Measurements from ENCODE around the gene RUSC1.

The RUSC1 gene

DNA sequence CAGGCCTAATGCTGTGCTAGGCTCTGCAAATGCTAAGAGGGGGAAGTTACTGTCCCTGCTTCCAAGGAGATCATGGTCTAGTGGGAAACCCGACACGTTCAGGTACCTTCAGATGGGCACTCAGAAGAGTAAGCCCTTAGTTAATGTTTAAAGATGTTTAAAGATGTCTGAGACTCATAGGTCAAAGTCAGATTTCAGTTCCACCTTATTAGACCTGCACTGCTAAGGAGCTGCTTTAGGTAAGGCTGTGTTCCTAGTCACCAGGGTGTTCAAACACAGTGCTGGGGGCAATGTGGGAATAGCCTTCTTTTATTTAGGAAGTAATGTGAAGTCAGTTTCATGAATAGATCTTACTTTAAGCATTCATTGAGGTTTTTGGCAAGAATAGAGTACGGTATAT, 3.8 kb upstream of the RUSC1 start:
- no peaks in the 10 kb centered on the region for H3K27me3 ChIP-seq (ENCODE audit: low read depth, low read length)
- H3K36me3 ChIP-seq (ENCODE audit: control insufficient read depth in 1 of 2, insufficient read depth in 2 of 2, low read length in 2 of 2) = peaks cover 13 to 14% of the 10 kb centered on the region in 2 donors
- peaks cover 4 to 20% of the 10 kb centered on the region in 2 donors for H3K4me1 ChIP-seq (ENCODE audit: control insufficient read depth in 1 of 2, insufficient read depth in 2 of 2, low read length in 2 of 2)
- no peaks in the 10 kb centered on the region for H3K9me3 ChIP-seq (ENCODE audit: control insufficient read depth in 1 of 2, low read length in 2 of 2)
- H3K4me3 ChIP-seq (ENCODE audit: low read depth in 1 of 2, low read length in 2 of 2) = no peak overlapping the region
- no peak overlapping the region for H3K27ac ChIP-seq (ENCODE audit: low read length)

GRCh38 chr1:155318082-155318481, 2.6 kb upstream of the RUSC1 start:
- Histone ChIP-seq H3K27me3 (ENCODE audit: low read depth, low read length) (no peaks in the 10 kb centered on the region), H3K4me1 (ENCODE audit: control insufficient read depth in 1 of 2, insufficient read depth in 2 of 2, low read length in 2 of 2) (peaks cover 4 to 24% of the 10 kb centered on the region in 2 donors), H3K4me3 (ENCODE audit: low read depth in 1 of 2, low read length in 2 of 2) (no peak overlapping the region), H3K9me3 (ENCODE audit: control insufficient read depth in 1 of 2, low read length in 2 of 2) (no peaks in the 10 kb centered on the region), H3K27ac (ENCODE audit: low read length) (no peak overlapping the region), H3K36me3 (ENCODE audit: control insufficient read depth in 1 of 2, insufficient read depth in 2 of 2, low read length in 2 of 2) (peaks cover 8% of the 10 kb centered on the region in 2 donors)

DNA sequence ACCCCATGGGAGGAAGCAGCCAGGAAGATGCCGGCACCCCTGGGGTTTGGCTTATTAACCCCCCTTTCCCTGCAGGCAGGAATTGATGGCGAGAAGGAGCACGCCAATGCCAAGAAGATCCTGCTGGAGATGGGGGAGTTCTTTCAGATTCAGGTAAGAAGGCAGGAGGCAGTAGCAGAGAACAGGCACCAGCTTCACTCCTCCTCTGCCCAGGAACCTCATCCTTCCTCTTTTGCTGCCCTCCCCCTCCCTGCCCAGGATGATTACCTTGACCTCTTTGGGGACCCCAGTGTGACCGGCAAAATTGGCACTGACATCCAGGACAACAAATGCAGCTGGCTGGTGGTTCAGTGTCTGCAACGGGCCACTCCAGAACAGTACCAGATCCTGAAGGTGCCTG, 1.2 kb upstream of the RUSC1 start:
- H3K27me3 ChIP-seq (ENCODE audit: low read depth, low read length) = no peaks in the 10 kb centered on the region
- peaks cover 4 to 24% of the 10 kb centered on the region in 2 donors for H3K4me1 ChIP-seq (ENCODE audit: control insufficient read depth in 1 of 2, insufficient read depth in 2 of 2, low read length in 2 of 2)
- H3K27ac ChIP-seq (ENCODE audit: low read length) = no peak overlapping the region
- no peaks in the 10 kb centered on the region for H3K9me3 ChIP-seq (ENCODE audit: control insufficient read depth in 1 of 2, low read length in 2 of 2)
- H3K4me3 ChIP-seq (ENCODE audit: low read depth in 1 of 2, low read length in 2 of 2) = no peak overlapping the region
- peaks cover 3 to 4% of the 10 kb centered on the region in 2 donors for H3K36me3 ChIP-seq (ENCODE audit: control insufficient read depth in 1 of 2, insufficient read depth in 2 of 2, low read length in 2 of 2)

GRCh38 chr1:155320252-155320651, 442 bp upstream of the RUSC1 start:
- Histone ChIP-seq H3K4me3 (ENCODE audit: low read depth in 1 of 2, low read length in 2 of 2) (peak overlapping the region; percentile 71 to 88), H3K27ac (ENCODE audit: low read length) (no peak overlapping the region), H3K9me3 (ENCODE audit: control insufficient read depth in 1 of 2, low read length in 2 of 2) (no peaks in the 10 kb centered on the region), H3K27me3 (ENCODE audit: low read depth, low read length) (no peaks in the 10 kb centered on the region), H3K4me1 (ENCODE audit: control insufficient read depth in 1 of 2, insufficient read depth in 2 of 2, low read length in 2 of 2) (peaks cover 4 to 27% of the 10 kb centered on the region in 2 donors), H3K36me3 (ENCODE audit: control insufficient read depth in 1 of 2, insufficient read depth in 2 of 2, low read length in 2 of 2) (peaks cover 3 to 4% of the 10 kb centered on the region in 2 donors)

DNA sequence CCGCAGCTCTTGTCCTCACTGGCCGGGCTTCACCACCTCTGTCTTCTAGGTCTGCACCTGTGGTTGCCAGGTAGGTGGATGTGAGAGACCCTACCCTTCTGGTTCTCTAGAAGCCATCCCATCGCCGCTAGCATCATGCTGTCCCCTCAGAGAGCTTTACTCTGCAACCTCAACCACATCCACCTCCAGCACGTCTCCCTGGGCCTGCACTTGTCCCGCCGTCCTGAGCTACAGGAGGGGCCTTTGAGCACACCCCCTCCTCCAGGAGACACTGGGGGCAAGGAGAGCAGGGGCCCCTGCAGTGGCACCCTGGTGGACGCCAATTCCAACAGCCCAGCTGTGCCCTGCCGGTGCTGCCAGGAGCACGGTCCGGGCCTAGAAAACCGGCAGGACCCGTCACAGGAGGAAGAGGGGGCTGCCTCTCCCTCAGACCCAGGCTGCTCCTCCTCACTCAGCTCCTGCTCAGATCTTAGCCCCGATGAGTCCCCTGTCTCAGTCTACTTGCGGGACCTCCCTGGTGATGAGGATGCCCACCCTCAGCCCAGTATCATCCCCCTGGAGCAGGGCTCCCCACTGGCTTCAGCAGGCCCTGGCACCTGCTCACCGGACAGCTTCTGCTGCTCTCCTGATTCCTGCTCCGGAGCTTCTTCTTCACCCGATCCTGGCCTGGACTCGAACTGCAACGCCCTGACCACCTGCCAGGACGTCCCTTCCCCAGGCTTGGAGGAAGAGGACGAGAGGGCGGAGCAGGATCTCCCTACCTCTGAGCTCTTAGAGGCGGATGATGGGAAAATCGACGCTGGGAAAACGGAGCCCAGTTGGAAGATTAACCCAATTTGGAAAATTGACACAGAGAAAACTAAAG, 1.2 kb downstream of the RUSC1 start:
- Histone ChIP-seq H3K9me3 (ENCODE audit: control insufficient read depth in 1 of 2, low read length in 2 of 2) (no peaks in the 10 kb centered on the region), H3K27ac (ENCODE audit: low read length) (peak overlapping the region; percentile 62), H3K36me3 (ENCODE audit: control insufficient read depth in 1 of 2, insufficient read depth in 2 of 2, low read length in 2 of 2) (peaks cover 4 to 5% of the 10 kb centered on the region in 2 donors), H3K4me3 (ENCODE audit: low read depth in 1 of 2, low read length in 2 of 2) (peak overlapping the region; percentile 71 to 88), H3K27me3 (ENCODE audit: low read depth, low read length) (no peaks in the 10 kb centered on the region), H3K4me1 (ENCODE audit: control insufficient read depth in 1 of 2, insufficient read depth in 2 of 2, low read length in 2 of 2) (peaks cover 9 to 35% of the 10 kb centered on the region in 2 donors)

- H3K4me3 ChIP-seq (ENCODE audit: low read depth in 1 of 2, low read length in 2 of 2) = peak overlapping the region; percentile 60 to 88
- peak overlapping the region; percentile 62 for H3K27ac ChIP-seq (ENCODE audit: low read length)
- peaks cover 9 to 35% of the 10 kb centered on the region in 2 donors for H3K4me1 ChIP-seq (ENCODE audit: control insufficient read depth in 1 of 2, insufficient read depth in 2 of 2, low read length in 2 of 2)
- no peaks in the 10 kb centered on the region for H3K27me3 ChIP-seq (ENCODE audit: low read depth, low read length)
- H3K9me3 ChIP-seq (ENCODE audit: control insufficient read depth in 1 of 2, low read length in 2 of 2) = no peaks in the 10 kb centered on the region
- H3K36me3 ChIP-seq (ENCODE audit: control insufficient read depth in 1 of 2, insufficient read depth in 2 of 2, low read length in 2 of 2) = peaks cover 8% of the 10 kb centered on the region in 2 donors
Observed at GRCh38 chr1:155322571-155322952, 1.9 kb downstream of the RUSC1 start.

GRCh38 chr1:155322953-155323728, 2.4 kb downstream of the RUSC1 start:
- peaks cover 9 to 35% of the 10 kb centered on the region in 2 donors for H3K4me1 ChIP-seq (ENCODE audit: control insufficient read depth in 1 of 2, insufficient read depth in 2 of 2, low read length in 2 of 2)
- H3K36me3 ChIP-seq (ENCODE audit: control insufficient read depth in 1 of 2, insufficient read depth in 2 of 2, low read length in 2 of 2) = peaks cover 5 to 11% of the 10 kb centered on the region in 2 donors
- H3K9me3 ChIP-seq (ENCODE audit: control insufficient read depth in 1 of 2, low read length in 2 of 2) = no peaks in the 10 kb centered on the region
- no peaks in the 10 kb centered on the region for H3K27me3 ChIP-seq (ENCODE audit: low read depth, low read length)
- H3K27ac ChIP-seq (ENCODE audit: low read length) = peak overlapping the region; percentile 79
- H3K4me3 ChIP-seq (ENCODE audit: low read depth in 1 of 2, low read length in 2 of 2) = peak overlapping the region; percentile 80 to 88

GRCh38 chr1:155323729-155324036, 3.0 kb downstream of the RUSC1 start:
- H3K36me3 ChIP-seq (ENCODE audit: control insufficient read depth in 1 of 2, insufficient read depth in 2 of 2, low read length in 2 of 2) = peaks cover 3 to 12% of the 10 kb centered on the region in 2 donors
- no peaks in the 10 kb centered on the region for H3K27me3 ChIP-seq (ENCODE audit: low read depth, low read length)
- H3K9me3 ChIP-seq (ENCODE audit: control insufficient read depth in 1 of 2, low read length in 2 of 2) = no peaks in the 10 kb centered on the region
- H3K4me1 ChIP-seq (ENCODE audit: control insufficient read depth in 1 of 2, insufficient read depth in 2 of 2, low read length in 2 of 2) = peaks cover 9 to 35% of the 10 kb centered on the region in 2 donors
- peak overlapping the region; percentile 79 for H3K27ac ChIP-seq (ENCODE audit: low read length)
- peak overlapping the region; percentile 80 to 88 for H3K4me3 ChIP-seq (ENCODE audit: low read depth in 1 of 2, low read length in 2 of 2)

- H3K4me1 ChIP-seq (ENCODE audit: control insufficient read depth in 1 of 2, insufficient read depth in 2 of 2, low read length in 2 of 2) = peaks cover 9 to 35% of the 10 kb centered on the region in 2 donors
- H3K27ac ChIP-seq (ENCODE audit: low read length) = peak overlapping the region; percentile 79
- no peaks in the 10 kb centered on the region for H3K27me3 ChIP-seq (ENCODE audit: low read depth, low read length)
- H3K36me3 ChIP-seq (ENCODE audit: control insufficient read depth in 1 of 2, insufficient read depth in 2 of 2, low read length in 2 of 2) = peaks cover 3 to 12% of the 10 kb centered on the region in 2 donors
- peak overlapping the region; percentile 80 to 88 for H3K4me3 ChIP-seq (ENCODE audit: low read depth in 1 of 2, low read length in 2 of 2)
- H3K9me3 ChIP-seq (ENCODE audit: control insufficient read depth in 1 of 2, low read length in 2 of 2) = no peaks in the 10 kb centered on the region
Observed at GRCh38 chr1:155324037-155324716, 3.5 kb downstream of the RUSC1 start.

DNA sequence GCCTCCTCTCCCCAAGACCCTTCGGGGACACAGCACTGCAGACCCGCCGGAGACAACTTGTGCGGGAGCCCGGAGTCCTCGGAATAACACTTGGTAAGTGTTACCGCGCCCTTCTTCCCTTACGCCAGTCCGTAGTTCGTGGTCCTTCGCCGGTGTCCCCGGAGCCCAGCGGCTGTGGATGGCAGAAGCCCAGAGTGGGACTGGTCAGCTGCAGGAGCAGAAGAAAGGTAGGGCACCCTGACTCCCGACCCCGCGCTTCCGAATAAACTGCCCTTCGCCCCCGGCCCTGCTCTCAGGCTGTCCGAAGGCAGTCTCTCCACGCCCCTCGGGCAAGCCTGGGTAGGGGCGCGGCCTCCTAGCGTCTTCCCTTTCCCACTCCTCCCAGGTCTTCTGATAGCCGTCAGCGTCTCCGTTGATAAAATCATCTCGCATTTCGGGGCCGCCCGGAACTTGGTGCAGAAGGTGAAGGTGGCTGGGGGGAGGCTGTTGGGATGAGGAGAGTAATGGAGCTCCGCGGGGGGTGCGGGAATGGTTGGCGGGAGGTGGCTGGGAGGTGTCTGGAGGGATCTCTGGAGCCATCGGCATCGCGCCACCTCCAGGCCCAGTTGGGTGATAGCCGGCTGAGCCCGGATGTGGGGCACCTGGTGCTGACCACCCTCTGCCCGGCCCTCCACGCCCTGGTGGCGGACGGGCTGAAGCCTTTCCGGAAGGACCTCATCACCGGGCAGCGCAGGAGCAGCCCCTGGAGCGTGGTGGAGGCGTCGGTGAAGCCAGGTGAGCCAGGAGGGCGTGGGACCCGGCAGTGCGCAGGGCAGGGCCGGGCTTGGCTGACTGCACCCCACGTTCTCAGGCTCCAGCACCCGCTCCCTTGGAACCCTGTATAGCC, 4.3 kb downstream of the RUSC1 start:
- H3K4me1 ChIP-seq (ENCODE audit: control insufficient read depth in 1 of 2, insufficient read depth in 2 of 2, low read length in 2 of 2) = peaks cover 8 to 34% of the 10 kb centered on the region in 2 donors

More for the DNA sequence above, 4.3 kb downstream of the RUSC1 start:
- Histone ChIP-seq H3K9me3 (ENCODE audit: control insufficient read depth in 1 of 2, low read length in 2 of 2) (no peaks in the 10 kb centered on the region), H3K36me3 (ENCODE audit: control insufficient read depth in 1 of 2, insufficient read depth in 2 of 2, low read length in 2 of 2) (peaks cover 5 to 16% of the 10 kb centered on the region in 2 donors), H3K4me3 (ENCODE audit: low read depth in 1 of 2, low read length in 2 of 2) (peak overlapping the region; percentile 80 to 88), H3K27me3 (ENCODE audit: low read depth, low read length) (no peaks in the 10 kb centered on the region), H3K27ac (ENCODE audit: low read length) (peak overlapping the region; percentile 58)
